ENCODE results near the gene ZBTB47. TPM values are rescaled to one million over a fixed set of nuclear protein-coding genes. Genes with fewer than 3 reads are reported as not detected.
A peak's percentile ranks its signal among the peaks of the same experiment; 100 is the strongest.

The ZBTB47 gene
- total and polyA plus RNA-seq, 12 donors, result 52.2 to 145 (median 106) TPM

DNA sequence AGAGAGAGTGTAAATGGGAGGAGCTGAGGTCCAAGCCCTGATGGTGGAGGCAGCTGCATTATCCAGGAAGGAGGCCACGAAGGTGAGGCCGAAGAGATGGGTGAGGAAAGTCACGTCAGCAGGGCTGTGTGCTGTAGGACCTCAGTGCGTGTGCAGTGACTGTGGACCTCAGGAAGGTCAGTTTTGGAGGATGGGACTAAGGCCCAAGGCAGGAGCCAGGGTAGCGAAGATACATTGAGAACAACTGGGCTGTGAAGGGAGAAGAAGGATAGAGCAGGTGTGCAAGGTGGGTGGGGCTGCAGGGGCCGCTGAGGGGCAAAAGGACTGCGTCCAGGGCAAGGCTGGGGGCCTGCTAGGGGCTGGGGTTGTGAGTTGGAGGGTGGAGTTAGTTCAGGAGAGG, 36.7 kb downstream of the ZBTB47 start:
- Histone ChIP-seq H3K27me3 (peaks cover 0 to 19% (median 10%) of the 10 kb centered on the region in 7 donors), H3K36me3 (no peaks in the 10 kb centered on the region), H3K4me3 (no peak overlapping the region), H3K4me1 (peaks cover 0 to 18% (median 6%) of the 10 kb centered on the region in 9 donors), H3K27ac (no peak overlapping the region), H3K9me3 (no peaks in the 10 kb centered on the region)
- 79 to 81% methylated on average over 7 of the region's 7 CpGs for WGBS, 2 donors
- intact Hi-C loops (cut with DNase I), result no loop called here
- DNase-seq (no peak), ATAC-seq (no peak)
- no peak for TF ChIP-seq CTCF (IDR thresholded peaks at IDR 0.05)

DNA sequence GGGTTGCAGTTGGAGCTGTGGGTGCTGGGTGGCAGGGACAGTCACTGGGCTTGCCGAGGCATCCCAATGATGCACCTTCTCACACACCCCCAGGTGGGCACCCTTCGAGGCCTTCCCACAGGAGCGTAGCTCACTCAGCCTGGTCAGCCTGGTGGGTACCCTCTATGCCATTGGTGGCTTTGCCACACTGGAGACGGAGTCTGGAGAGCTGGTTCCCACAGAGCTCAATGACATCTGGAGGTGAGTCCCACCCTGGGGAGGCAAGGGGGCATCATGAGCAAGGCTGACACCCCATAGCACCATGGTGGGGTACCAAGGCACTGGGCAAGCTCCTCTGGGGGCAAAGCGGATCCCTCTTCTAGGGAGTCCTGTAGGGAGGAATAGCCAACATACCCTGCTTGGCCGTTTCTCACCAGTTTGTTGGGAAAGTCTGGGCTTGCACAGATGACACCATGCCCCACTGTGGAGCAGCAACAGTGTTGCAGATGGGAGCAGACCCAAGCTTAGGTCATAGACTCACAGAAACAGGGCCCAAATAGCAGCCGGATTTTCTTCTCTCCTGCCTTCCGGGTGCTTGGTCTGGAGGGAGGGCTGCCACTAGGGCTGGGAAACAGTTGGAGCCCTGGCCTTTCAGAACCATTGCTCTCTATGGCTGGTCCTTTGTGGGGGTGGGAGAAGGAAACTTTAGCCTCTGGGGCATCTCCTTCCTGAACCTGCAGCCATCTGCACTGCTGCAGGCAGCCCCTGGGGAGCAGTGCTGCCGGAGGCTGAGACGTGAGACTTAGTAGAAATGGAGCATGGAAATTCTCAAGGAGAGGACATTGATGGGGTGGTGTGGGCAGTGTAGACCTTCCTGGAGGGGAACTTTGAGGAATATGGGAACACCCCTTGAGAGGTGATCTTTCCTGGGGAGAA, 37.5 kb downstream of the ZBTB47 start:
- ATAC-seq (peak in 4 of 8 donors; percentile 2 to 26 (median 9)), DNase-seq (no peak)
- 63 to 79% methylated on average over 10 of the region's 10 CpGs for whole genome bisulfite sequencing, 2 donors
- H3K9me3 ChIP-seq, result no peaks in the 10 kb centered on the region
- peaks cover 0 to 11% (median 3%) of the 10 kb centered on the region in 7 donors for H3K27me3 ChIP-seq
- H3K4me3 ChIP-seq, result no peak overlapping the region
- no peak overlapping the region for H3K27ac ChIP-seq
- H3K4me1 ChIP-seq, result peaks cover 0 to 10% (median under 1%) of the 10 kb centered on the region in 9 donors
- no peaks in the 10 kb centered on the region for H3K36me3 ChIP-seq
- intact Hi-C loops (cut with DNase I), result no loop called here
- TF ChIP-seq CTCF (IDR thresholded peaks at IDR 0.05), result no peak

GRCh38 chr3:42691816-42692666, 38.5 kb downstream of the ZBTB47 start:
- Histone ChIP-seq H3K27me3 (peaks cover 0 to 1% (median 0%) of the 10 kb centered on the region in 7 donors), H3K9me3 (no peaks in the 10 kb centered on the region), H3K27ac (peak overlapping the region in 1 of 10 donors; percentile 30), H3K36me3 (no peaks in the 10 kb centered on the region), H3K4me3 (no peak overlapping the region), H3K4me1 (peaks cover 0 to 12% (median 4%) of the 10 kb centered on the region in 9 donors)
- intact Hi-C loops (cut with DNase I), result no loop called here
- DNase-seq, result no peak
- no peak for TF ChIP-seq CTCF (IDR thresholded peaks at IDR 0.05)
- peak in 5 of 8 donors; percentile 2 to 8 (median 4) for ATAC-seq
- WGBS, 2 donors, result 76 to 82% methylated on average over 13 of the region's 13 CpGs
